Measurements from ENCODE around the gene C1orf35.

- TF ChIP-seq LEF1 (IDR thresholded peaks at IDR 0.05; ENCODE audit: borderline replicate concordance): no peak
- TF ChIP-seq SUZ12 (IDR thresholded peaks at IDR 0.05): no peak
- no peak for TF ChIP-seq SP1 (IDR thresholded peaks at IDR 0.05)
- TF ChIP-seq CTBP1 (IDR thresholded peaks at IDR 0.05; ENCODE audit: borderline replicate concordance): no peak
- no peak for TF ChIP-seq FOXM1 (IDR thresholded peaks at IDR 0.05; ENCODE audit: borderline replicate concordance)
- no peak for TF ChIP-seq NFRKB (IDR thresholded peaks at IDR 0.05)
- TF ChIP-seq TARDBP (IDR thresholded peaks at IDR 0.05): no peak
- no peak for TF ChIP-seq BHLHE40 (IDR thresholded peaks at IDR 0.05; ENCODE audit: borderline replicate concordance)
- TF ChIP-seq L3MBTL2 (conservative IDR thresholded peaks at IDR 0.05): no peak
- TF ChIP-seq, protein P1, sequence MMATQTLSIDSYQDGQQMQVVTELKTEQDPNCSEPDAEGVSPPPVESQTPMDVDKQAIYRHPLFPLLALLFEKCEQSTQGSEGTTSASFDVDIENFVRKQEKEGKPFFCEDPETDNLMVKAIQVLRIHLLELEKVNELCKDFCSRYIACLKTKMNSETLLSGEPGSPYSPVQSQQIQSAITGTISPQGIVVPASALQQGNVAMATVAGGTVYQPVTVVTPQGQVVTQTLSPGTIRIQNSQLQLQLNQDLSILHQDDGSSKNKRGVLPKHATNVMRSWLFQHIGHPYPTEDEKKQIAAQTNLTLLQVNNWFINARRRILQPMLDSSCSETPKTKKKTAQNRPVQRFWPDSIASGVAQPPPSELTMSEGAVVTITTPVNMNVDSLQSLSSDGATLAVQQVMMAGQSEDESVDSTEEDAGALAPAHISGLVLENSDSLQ (IDR thresholded peaks at IDR 0.05): no peak
- no peak for TF ChIP-seq ZNF384 (IDR thresholded peaks at IDR 0.05)
Observed at GRCh38 chr1:228082918-228083870, 19.9 kb downstream of the C1orf35 start.

All from HEK293T (cell line).